ENCODE data around the gene SPRR1A. TPM values are rescaled to one million over a fixed set of nuclear protein-coding genes. Genes with fewer than 3 reads are reported as not detected.

The SPRR1A gene
- total RNA-seq, 2 donors from 2014 or later, result not detected

- H3K27ac Mint-ChIP-seq, result no peak overlapping the region
- Histone ChIP-seq H3K27ac (ENCODE audit: low read depth, low read length) (no peak overlapping the region), H3K9me3 (ENCODE audit: control insufficient read depth, low read length) (peaks cover 7% of the 10 kb centered on the region), H3K4me3 (ENCODE audit: low read length) (no peak overlapping the region), H3K27me3 (ENCODE audit: control insufficient read depth, insufficient read depth, low read length, poor library complexity, severe bottlenecking) (no peaks in the 10 kb centered on the region), H3K36me3 (ENCODE audit: control insufficient read depth, insufficient read depth, low read length) (no peaks in the 10 kb centered on the region), H3K4me1 (ENCODE audit: control insufficient read depth, insufficient read depth, low read length) (no peaks in the 10 kb centered on the region), H3K9ac (ENCODE audit: extremely low read depth, low read length, poor library complexity, severe bottlenecking) (no peak overlapping the region)
- no peak for DNase-seq
- peaks cover 27% of the 10 kb centered on the region for H3K9me3 Mint-ChIP-seq
- 63 to 73% methylated on average over 4 of the region's 4 CpGs for WGBS, 2 experiments (ENCODE audit: insufficient coverage in 1 of 2, insufficient read length in 1 of 2)
- peaks cover 8% of the 10 kb centered on the region for H3K27me3 Mint-ChIP-seq (ENCODE audit: insufficient read depth)
- H3K4me3 Mint-ChIP-seq, result no peak overlapping the region
- H3K4me1 Mint-ChIP-seq, result no peaks in the 10 kb centered on the region
- TF ChIP-seq CTCF (conservative IDR thresholded peaks at IDR 0.05), result no peak
- no peaks in the 10 kb centered on the region for H3K36me3 Mint-ChIP-seq (ENCODE audit: low read depth)
Observed at GRCh38 chr1:152972196-152972886, 11.5 kb upstream of the SPRR1A start.

GRCh38 chr1:152976688-152977087 lies 7.2 kb upstream of the SPRR1A start:
- peaks cover 29% of the 10 kb centered on the region for H3K9me3 ChIP-seq (ENCODE audit: control insufficient read depth, low read length)
- H3K36me3 ChIP-seq (ENCODE audit: control insufficient read depth, insufficient read depth, low read length), result no peaks in the 10 kb centered on the region
- TF ChIP-seq CTCF (conservative IDR thresholded peaks at IDR 0.05), result no peak
- H3K9me3 Mint-ChIP-seq, result peaks cover 31% of the 10 kb centered on the region
- no peak overlapping the region for H3K27ac Mint-ChIP-seq
- H3K27ac ChIP-seq (ENCODE audit: low read depth, low read length), result no peak overlapping the region
- 75% methylated on average over 1 of the region's 1 CpG; no CpG with 5 or more reads in 1 of the 2 experiments for WGBS, 2 experiments (ENCODE audit: insufficient coverage in 1 of 2, insufficient read length in 1 of 2)
- H3K4me3 ChIP-seq (ENCODE audit: low read length), result no peak overlapping the region
- H3K36me3 Mint-ChIP-seq (ENCODE audit: low read depth), result no peaks in the 10 kb centered on the region
- H3K4me3 Mint-ChIP-seq, result no peak overlapping the region
- no peaks in the 10 kb centered on the region for H3K4me1 ChIP-seq (ENCODE audit: control insufficient read depth, insufficient read depth, low read length)
- DNase-seq, result no peak
- H3K27me3 Mint-ChIP-seq (ENCODE audit: insufficient read depth), result peaks cover 24% of the 10 kb centered on the region
- H3K27me3 ChIP-seq (ENCODE audit: control insufficient read depth, insufficient read depth, low read length, poor library complexity, severe bottlenecking), result no peaks in the 10 kb centered on the region
- no peaks in the 10 kb centered on the region for H3K4me1 Mint-ChIP-seq
- H3K9ac ChIP-seq (ENCODE audit: extremely low read depth, low read length, poor library complexity, severe bottlenecking), result no peak overlapping the region

- peaks cover 29% of the 10 kb centered on the region for H3K9me3 ChIP-seq (ENCODE audit: control insufficient read depth, low read length)
- H3K27me3 ChIP-seq (ENCODE audit: control insufficient read depth, insufficient read depth, low read length, poor library complexity, severe bottlenecking), result no peaks in the 10 kb centered on the region
- H3K36me3 Mint-ChIP-seq (ENCODE audit: low read depth), result no peaks in the 10 kb centered on the region
- H3K36me3 ChIP-seq (ENCODE audit: control insufficient read depth, insufficient read depth, low read length), result no peaks in the 10 kb centered on the region
- H3K27me3 Mint-ChIP-seq (ENCODE audit: insufficient read depth), result peaks cover 24% of the 10 kb centered on the region
- H3K4me3 ChIP-seq (ENCODE audit: low read length), result no peak overlapping the region
- peaks cover 30% of the 10 kb centered on the region for H3K9me3 Mint-ChIP-seq
- no peak overlapping the region for H3K27ac ChIP-seq (ENCODE audit: low read depth, low read length)
- H3K27ac Mint-ChIP-seq, result no peak overlapping the region
- H3K9ac ChIP-seq (ENCODE audit: extremely low read depth, low read length, poor library complexity, severe bottlenecking), result no peak overlapping the region
- H3K4me3 Mint-ChIP-seq, result no peak overlapping the region
- no peak for DNase-seq
- no peak for TF ChIP-seq CTCF (conservative IDR thresholded peaks at IDR 0.05)
- H3K4me1 ChIP-seq (ENCODE audit: control insufficient read depth, insufficient read depth, low read length), result no peaks in the 10 kb centered on the region
- no peaks in the 10 kb centered on the region for H3K4me1 Mint-ChIP-seq
Observed at GRCh38 chr1:152977614-152978013, 6.3 kb upstream of the SPRR1A start.

All from endodermal cell (in vitro differentiated cells).